H1 (cell line): ENCODE data around the gene GLUD1.
"Not testable (repeated sequence)": the region's sequence is repeated elsewhere in the genome, so short reads cannot be mapped to it uniquely, and the experiment has no call there.

Experiments used
- ASH2L ChIP-seq: fragments of 200-600, 300-600 bp; sonication (generic); IDR thresholded peaks from one replicate; pipeline ENCODE4 v1.7.1; 2017; ENCODE audit warnings: low read length
- ATF2 ChIP-seq: IDR thresholded peaks from 2 replicates; pipeline ENCODE4 v1.6.1; 2012; ENCODE audit warnings: low read length, inconsistent platforms
- ATF3 ChIP-seq: IDR thresholded peaks from 2 replicates; pipeline ENCODE4 v1.6.1; 2011; ENCODE audit warnings: low read depth, mild to moderate bottlenecking, low read length; ENCODE audit not compliant: insufficient read depth
- BACH1 ChIP-seq: IDR thresholded peaks from 2 replicates; pipeline ENCODE4 v1.6.1; 2012; ENCODE audit warnings: low read length, improper control_type of control experiment
- CBX8 ChIP-seq: fragments of 300-800, 300-1000 bp; sonication (generic); IDR thresholded peaks from 2 replicates; pipeline ENCODE4 v1.7.1; 2016; ENCODE audit warnings: low read depth, low read length, borderline replicate concordance
- CEBPB ChIP-seq: IDR thresholded peaks from 2 replicates; pipeline ENCODE4 v1.6.1; 2012; ENCODE audit warnings: low read depth, low read length
- CHD1 ChIP-seq: IDR thresholded peaks from 2 replicates; pipeline ENCODE4 v1.6.1; 2012; ENCODE audit warnings: low read depth, low read length, improper control_type of control experiment
- EZH2 ChIP-seq: fragments of 200-600 bp; sonication (generic); IDR thresholded peaks from 2 replicates; pipeline ENCODE4 v1.7.1; 2012; ENCODE audit warnings: low read depth, mild to moderate bottlenecking, moderate library complexity, low read length, inconsistent platforms; ENCODE audit not compliant: severe bottlenecking
- GABPA ChIP-seq: IDR thresholded peaks from 2 replicates; pipeline ENCODE4 v1.6.1; 2011; ENCODE audit warnings: mild to moderate bottlenecking, low read length, moderate library complexity, borderline replicate concordance; ENCODE audit not compliant: insufficient read depth
- JUN ChIP-seq: IDR thresholded peaks from 2 replicates; pipeline ENCODE4 v1.6.1; 2011; ENCODE audit warnings: low read depth, mild to moderate bottlenecking, improper control_type of control experiment, low read length
- MAFK ChIP-seq: IDR thresholded peaks from 2 replicates; pipeline ENCODE4 v1.6.1; 2012; ENCODE audit warnings: low read depth, mild to moderate bottlenecking, improper control_type of control experiment, low read length
- POLR2A ChIP-seq, 2 experiments: IDR thresholded peaks; 1 replicate in 1 of 2; 2 replicates in 1 of 2; pipeline ENCODE4 v1.6.1; 2011; ENCODE audit warnings: low read depth in 2 of 2, low read length in 2 of 2, mild to moderate bottlenecking in 2 of 2; ENCODE audit errors: control extremely low read depth in 1 of 2
- RFX5 ChIP-seq: IDR thresholded peaks from 2 replicates; pipeline ENCODE4 v1.6.1; 2011; ENCODE audit warnings: low read depth, low read length, improper control_type of control experiment, borderline replicate concordance
- TF ChIP-seq, protein P1 (sequence below), 3 experiments: IDR thresholded peaks; 1 replicate in 2 of 3; 2 replicates in 1 of 3; pipeline versions ENCODE4 v1.5.1 to v1.6.1; 2011; ENCODE audit warnings: low read length in 3 of 3, mild to moderate bottlenecking in 3 of 3, inconsistent platforms in 2 of 3, low read depth in 1 of 3, moderate library complexity in 1 of 3; ENCODE audit not compliant: insufficient read depth in 1 of 3; ENCODE audit errors: control extremely low read depth in 1 of 3

DNA sequence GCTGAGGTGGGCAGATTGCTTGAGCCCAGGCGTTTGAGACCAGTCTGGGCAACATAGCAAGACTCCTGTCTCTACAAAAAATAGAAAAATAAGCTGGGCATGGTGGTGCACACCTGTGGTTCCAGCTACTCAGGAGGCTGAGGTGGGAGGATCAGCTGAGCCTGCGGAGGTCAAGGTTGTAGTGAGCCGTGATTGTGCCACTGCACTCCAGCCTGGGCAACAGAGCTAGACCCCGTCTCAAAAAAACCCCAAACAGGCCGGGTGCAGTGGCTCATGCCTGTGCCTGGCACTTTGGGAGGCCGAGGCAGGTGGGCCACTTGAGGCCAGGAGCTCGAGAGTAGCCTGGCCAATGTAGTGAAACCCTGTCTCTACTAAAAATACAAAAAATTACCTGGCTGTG is 51.1 kb downstream of the GLUD1 start:
- TF ChIP-seq, protein P1, sequence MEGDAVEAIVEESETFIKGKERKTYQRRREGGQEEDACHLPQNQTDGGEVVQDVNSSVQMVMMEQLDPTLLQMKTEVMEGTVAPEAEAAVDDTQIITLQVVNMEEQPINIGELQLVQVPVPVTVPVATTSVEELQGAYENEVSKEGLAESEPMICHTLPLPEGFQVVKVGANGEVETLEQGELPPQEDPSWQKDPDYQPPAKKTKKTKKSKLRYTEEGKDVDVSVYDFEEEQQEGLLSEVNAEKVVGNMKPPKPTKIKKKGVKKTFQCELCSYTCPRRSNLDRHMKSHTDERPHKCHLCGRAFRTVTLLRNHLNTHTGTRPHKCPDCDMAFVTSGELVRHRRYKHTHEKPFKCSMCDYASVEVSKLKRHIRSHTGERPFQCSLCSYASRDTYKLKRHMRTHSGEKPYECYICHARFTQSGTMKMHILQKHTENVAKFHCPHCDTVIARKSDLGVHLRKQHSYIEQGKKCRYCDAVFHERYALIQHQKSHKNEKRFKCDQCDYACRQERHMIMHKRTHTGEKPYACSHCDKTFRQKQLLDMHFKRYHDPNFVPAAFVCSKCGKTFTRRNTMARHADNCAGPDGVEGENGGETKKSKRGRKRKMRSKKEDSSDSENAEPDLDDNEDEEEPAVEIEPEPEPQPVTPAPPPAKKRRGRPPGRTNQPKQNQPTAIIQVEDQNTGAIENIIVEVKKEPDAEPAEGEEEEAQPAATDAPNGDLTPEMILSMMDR (IDR thresholded peaks at IDR 0.05; ENCODE audit: control extremely low read depth in 1 of 3, insufficient read depth in 1 of 3, low read depth in 1 of 3, low read length in 3 of 3): not testable (repeated sequence)
- not testable (repeated sequence) for TF ChIP-seq ASH2L; CEBPB; CHD1; ATF2; JUN; POLR2A (IDR thresholded peaks at IDR 0.05; ENCODE audit: control extremely low read depth in 1 of 2, low read depth in 2 of 2, low read length in 2 of 2); CBX8; EZH2; GABPA; RFX5; BACH1; ATF3; MAFK
